Kidney (tissue), 14 donors: Measurements from ENCODE around the gene DNASE1L3. TPM values are rescaled to one million over a fixed set of nuclear protein-coding genes. Genes with fewer than 3 reads are reported as not detected.

Experiments used
- DNase-seq, 5 donors: peaks; one replicate each; pipeline ENCODE4 v3.0.0-alpha.2; 2013 to 2020
- FAIRE-seq: peaks from 2 replicates; lab custom pipeline; 2012; peaks lifted over from hg19 to GRCh38; lab: Jason Lieb, UNC
- H3K27ac ChIP-seq, 2 donors: one replicate each; pipeline ENCODE4 v1.7.0; 2013; ENCODE audit warnings: low read depth in 2 of 2, low read length in 2 of 2, inconsistent platforms in 1 of 2
- H3K27me3 ChIP-seq: one replicate; pipeline ENCODE4 v1.7.1; 2013; ENCODE audit warnings: low read length, inconsistent platforms; ENCODE audit not compliant: control insufficient read depth, insufficient read depth
- H3K36me3 ChIP-seq, 3 donors: one replicate each; pipeline versions ENCODE4 v1.7.0 to v1.7.1; 2013; ENCODE audit warnings: low read length in 3 of 3, control low read depth in 1 of 3, inconsistent platforms in 1 of 3; ENCODE audit not compliant: insufficient read depth in 3 of 3, control insufficient read depth in 2 of 3
- H3K4me1 ChIP-seq, 3 donors: one replicate each; pipeline versions ENCODE4 v1.7.0 to v1.7.1; 2013; ENCODE audit warnings: low read length in 3 of 3, inconsistent platforms in 1 of 3, low read depth in 1 of 3; ENCODE audit not compliant: control insufficient read depth in 2 of 3, insufficient read depth in 2 of 3
- H3K4me3 ChIP-seq, 3 donors: one replicate each; pipeline versions ENCODE4 v1.7.0 to v1.8.1; 2013; ENCODE audit warnings: low read length in 3 of 3, control low read depth in 1 of 3, inconsistent platforms in 1 of 3
- H3K9ac ChIP-seq, 3 donors: one replicate each; pipeline versions ENCODE4 v1.7.0 to v1.7.1; 2013; ENCODE audit warnings: low read length in 3 of 3, control low read depth in 1 of 3, inconsistent platforms in 1 of 3
- H3K9me3 ChIP-seq, 3 donors: one replicate each; pipeline versions ENCODE4 v1.7.0 to v1.7.1; 2013; ENCODE audit warnings: low read length in 3 of 3, control low read depth in 1 of 3, inconsistent platforms in 1 of 3; ENCODE audit not compliant: control insufficient read depth in 2 of 3, insufficient read depth in 1 of 3
- CTCF ChIP-seq: IDR thresholded peaks from 3 replicates; pipeline ENCODE4 v1.5.1; 2012; ENCODE audit warnings: mild to moderate bottlenecking, moderate library complexity, borderline replicate concordance; ENCODE audit not compliant: insufficient read depth; ENCODE audit errors: extremely low read depth
- intact Hi-C: fragments of 100-400 bp; cut with DNase I; formaldehyde crosslinking; loops from one replicate; pipeline ENCODE4 v1.11.1; 2022
- polyA plus RNA-seq: library from polyadenylated mRNA; stranded (reverse); fragments of 350-450 nt; fragmentation: Illumina TruSeq; extraction: RNeasy Lipid Tissue Mini Kit (QIAGEN cat#74804); gene quantifications from one replicate; pipeline ENCODE4 v1.2.3, GENCODE V29; 2014; ENCODE audit warnings: low read depth, low replicate concordance; ENCODE audit not compliant: insufficient read depth
- total RNA-seq: library from RNA; stranded (reverse); fragmentation: NEBNext Ultra II Directional; extraction: Animal tissue kit (Norgen Biotek cat#: 25700); gene quantifications from one replicate; pipeline ENCODE4 v1.2.1, GENCODE V29; 2021
- donor health status: control.
- donor health status: control.
- donor health status: control.
- donor health status: control.
- donor health status: control.
- donor health status: DM: yes; HTN: yes; CAD: no.
- donor health status: Normal renal cell carcinoma (clear cell type).

Gene DNASE1L3
- total and polyA plus RNA-seq, 2 donors from 2014 or later: 24.9 to 27.5 TPM

GRCh38 chr3:58238830-58239229, 28.1 kb upstream of the DNASE1L3 start:
- Histone ChIP-seq H3K36me3 (no peaks in the 10 kb centered on the region), H3K9me3 (no peaks in the 10 kb centered on the region), H3K27ac (no peak overlapping the region), H3K27me3 (no peaks in the 10 kb centered on the region), H3K9ac (peak overlapping the region in 1 of 3 donors; percentile 69), H3K4me3 (peak overlapping the region in 2 of 3 donors; percentile 75 to 92), H3K4me1 (peaks cover 0 to 15% (median 10%) of the 10 kb centered on the region in 3 donors)
- TF ChIP-seq CTCF: no peak
- FAIRE-seq (no peak), DNase-seq (no peak)
- intact Hi-C loops: no loop called here

- TF ChIP-seq CTCF: no peak
- Histone ChIP-seq H3K27ac (peak overlapping the region; percentile 71 to 74), H3K4me3 (peak overlapping the region; percentile 35 to 92 (median 75)), H3K36me3 (no peaks in the 10 kb centered on the region), H3K4me1 (peaks cover 0 to 15% (median 10%) of the 10 kb centered on the region in 3 donors), H3K9ac (peak overlapping the region; percentile 2 to 69 (median 52)), H3K9me3 (no peaks in the 10 kb centered on the region), H3K27me3 (no peaks in the 10 kb centered on the region)
- intact Hi-C loops: no loop called here
- peak; percentile 50 to 87 (median 56) for DNase-seq
- no peak for FAIRE-seq
These were observed 27.3 kb upstream of the DNASE1L3 start for GRCh38 chr3:58237941-58238681.

GRCh38 chr3:58237238-58237940, 26.6 kb upstream of the DNASE1L3 start, which contains the start of gene ABHD6:
TSS of gene ABHD6 (plus strand) at chr3:58237792. CDS start at chr3:58256587, 18,795 bp downstream.
- no peaks in the 10 kb centered on the region for H3K36me3 ChIP-seq
- intact Hi-C loops: no loop called here
- H3K27me3 ChIP-seq: no peaks in the 10 kb centered on the region
- H3K27ac ChIP-seq: peak within 1 kb of the TSS; percentile 71 to 74
- TF ChIP-seq CTCF: peak; percentile 41
- H3K4me1 ChIP-seq: peaks cover 0 to 15% (median 10%) of the 10 kb centered on the region in 3 donors
- H3K4me3 ChIP-seq: peak within 1 kb of the TSS; percentile 74 to 96 (median 92)
- no peak for FAIRE-seq
- H3K9ac ChIP-seq: peak within 1 kb of the TSS; percentile 59 to 95 (median 93)
- no peaks in the 10 kb centered on the region for H3K9me3 ChIP-seq
- DNase-seq: peak; percentile 84 to 92 (median 87)
